GM12878 (cell line): ENCODE measurements around the gene NDC80. TPM values are rescaled to one million over a fixed set of nuclear protein-coding genes. Genes with fewer than 3 reads are reported as not detected.

ENCODE experiments used
- ATAC-seq: fragments of 200-7000 bp; cut with Tn5 transposase; 3 replicates; pipeline ENCODE4 v1.9.1; 2020; ENCODE audit warnings: mild to moderate bottlenecking, moderate library complexity
- BruUV-seq: library from RNA; stranded (reverse); fragments of 400-500 nt; replicated peaks from 2 replicates; lab custom pipeline; 2021; lab: Mats Ljungman, UMichigan
- CTCF ChIA-PET: fragments of 300-600 bp; sonication (Branson Sonifier 250); formaldehyde crosslinking; extraction: SDS; loops from one replicate; lab custom pipeline; 2021; ENCODE audit warnings: inconsistent platforms; lab: Yijun Ruan, JAX
- POLR2A ChIA-PET: fragments of 350-600 bp; formaldehyde crosslinking; extraction: SDS; loops from one replicate; lab custom pipeline; 2021; ENCODE audit warnings: inconsistent platforms; lab: Charles Lee
- RAD21 ChIA-PET: fragments of 300-600 bp; sonication (Branson Sonifier 250); formaldehyde crosslinking; loops from one replicate; lab custom pipeline; 2023; ENCODE audit warnings: antibody characterized with exemption; ENCODE audit not compliant: unreplicated experiment; lab: Charles Lee
- SMC1A ChIA-PET: fragments of 300-600 bp; sonication (Branson Sonifier 250); formaldehyde crosslinking; loops from one replicate; lab custom pipeline; 2023; ENCODE audit not compliant: unreplicated experiment, uncharacterized antibody; lab: Charles Lee
- DNase-seq: peaks from one replicate; pipeline ENCODE4 v3.0.0-alpha.2; 2011; ENCODE audit warnings: low read depth, low spot score
- FAIRE-seq: peaks from 3 replicates; lab custom pipeline; 2011; peaks lifted over from hg19 to GRCh38; lab: Jason Lieb, UNC
- H2AFZ ChIP-seq: 2 replicates; pipeline ENCODE4 v1.6.0; 2011; ENCODE audit warnings: low read depth, low read length, control low read depth; ENCODE audit not compliant: control insufficient read depth
- H3K27ac ChIP-seq: 2 replicates; pipeline ENCODE4 v1.5.1; 2011; ENCODE audit warnings: control low read depth; ENCODE audit not compliant: control insufficient read depth, insufficient read depth
- H3K27me3 ChIP-seq, 2 experiments: replicated peaks in 1 of 2; 2 replicates each; pipeline versions ENCODE4 v1.6.0 to v1.6.1; 2011; ENCODE audit warnings: low read length in 1 of 2; ENCODE audit not compliant: control insufficient read depth in 2 of 2, insufficient read depth in 2 of 2
- H3K36me3 ChIP-seq, 2 experiments: 2 replicates each; pipeline ENCODE4 v1.5.1; 2011; ENCODE audit warnings: low read length in 1 of 2; ENCODE audit not compliant: control insufficient read depth in 2 of 2, insufficient read depth in 2 of 2
- H3K4me1 ChIP-seq: 2 replicates; pipeline ENCODE4 v1.6.1; 2011; ENCODE audit warnings: mild to moderate bottlenecking, low read length, moderate library complexity, mixed read lengths; ENCODE audit not compliant: control insufficient read depth, insufficient read depth
- H3K4me2 ChIP-seq: 2 replicates; pipeline ENCODE4 v1.6.0; 2011; ENCODE audit warnings: control low read depth; ENCODE audit not compliant: control insufficient read depth, insufficient read depth
- H3K4me3 ChIP-seq: fragments of 200-600 bp; sonication (generic); 2 replicates; pipeline ENCODE4 v1.5.1; 2016
- H3K79me2 ChIP-seq: 2 replicates; pipeline ENCODE4 v1.6.0; 2011; ENCODE audit warnings: low read length; ENCODE audit not compliant: control insufficient read depth, insufficient read depth
- H3K9ac ChIP-seq: 2 replicates; pipeline ENCODE4 v1.8.0; 2011; ENCODE audit warnings: low read length, control low read depth, mixed read lengths; ENCODE audit not compliant: control insufficient read depth, insufficient read depth
- H3K9me3 ChIP-seq: replicated peaks from 3 replicates; pipeline ENCODE4 v1.5.1; 2011; ENCODE audit warnings: mild to moderate bottlenecking, low read length; ENCODE audit not compliant: control insufficient read depth, insufficient read depth
- H4K20me1 ChIP-seq: 2 replicates; pipeline ENCODE4 v1.6.0; 2011; ENCODE audit not compliant: control insufficient read depth, insufficient read depth
- ATF2 ChIP-seq: IDR thresholded peaks from 2 replicates; pipeline ENCODE4 v1.6.1; 2012; ENCODE audit warnings: low read length, inconsistent platforms
- BCL11A ChIP-seq: IDR thresholded peaks from 2 replicates; pipeline ENCODE4 v1.6.1; 2011; ENCODE audit warnings: low read depth, low read length
- CBX5 ChIP-seq: sonication (generic); IDR thresholded peaks from 2 replicates; pipeline ENCODE4 v1.6.1; 2016; ENCODE audit warnings: low read depth, moderate library complexity, mild to moderate bottlenecking, inconsistent platforms
- HDAC2 ChIP-seq: fragments of 200-600 bp; sonication (generic); IDR thresholded peaks from 2 replicates; pipeline ENCODE4 v1.6.1; 2017
- KLF5 ChIP-seq: fragments of 450-650 bp; IDR thresholded peaks from 2 replicates; pipeline ENCODE4 v1.6.1; 2014; ENCODE audit warnings: mild to moderate bottlenecking; ENCODE audit not compliant: partially characterized antibody
- MAX ChIP-seq: IDR thresholded peaks from 2 replicates; pipeline ENCODE4 v1.6.1; 2012; ENCODE audit warnings: low read depth, low read length, improper control_type of control experiment
- MTA3 ChIP-seq: IDR thresholded peaks from 2 replicates; pipeline ENCODE4 v1.6.1; 2012; ENCODE audit warnings: low read length, inconsistent platforms, borderline replicate concordance
- MYC ChIP-seq: IDR thresholded peaks from 2 replicates; pipeline ENCODE4 v1.6.1; 2011; ENCODE audit warnings: mild to moderate bottlenecking, low read length, moderate library complexity, inconsistent platforms; ENCODE audit not compliant: insufficient read depth, insufficient replicate concordance, insufficient read length, severe bottlenecking
- PAX8 ChIP-seq: fragments of 450-650 bp; IDR thresholded peaks from 2 replicates; pipeline ENCODE4 v1.6.1; 2017; ENCODE audit warnings: mild to moderate bottlenecking, moderate library complexity
- TCF3 ChIP-seq: IDR thresholded peaks from 2 replicates; pipeline ENCODE4 v1.6.1; 2012; ENCODE audit warnings: low read depth, mild to moderate bottlenecking, low read length, borderline replicate concordance; ENCODE audit not compliant: insufficient read depth
- WRNIP1 ChIP-seq: IDR thresholded peaks from 2 replicates; pipeline ENCODE4 v1.6.1; 2011; ENCODE audit warnings: low read depth, low read length, improper control_type of control experiment, borderline replicate concordance
- ZBED1 ChIP-seq: IDR thresholded peaks from 2 replicates; pipeline ENCODE4 v1.6.1; 2016; ENCODE audit warnings: borderline replicate concordance
- ZBTB11 ChIP-seq: fragments of 450-650 bp; formaldehyde crosslinking; IDR thresholded peaks from 2 replicates; pipeline ENCODE4 v1.5.0; 2022; ENCODE audit warnings: mild to moderate bottlenecking, missing genetic modification characterization
- ZBTB40 ChIP-seq: fragments of 450-650 bp; IDR thresholded peaks from 2 replicates; pipeline ENCODE4 v1.6.1; 2016; ENCODE audit warnings: mild to moderate bottlenecking, moderate library complexity, borderline replicate concordance
- WGBS: methylation state at CpG from one replicate; pipeline ENCODE4 v1.1.6; 2016; ENCODE audit warnings: low lambda C conversion rate; ENCODE audit not compliant: insufficient replicate concordance, insufficient coverage; ENCODE audit errors: missing lambda C conversion rate; 5-methylcytosine and 5-hydroxymethylcytosine counted together
- in situ Hi-C: fragments of 300-500 bp; cut with MboI; formaldehyde crosslinking; loops from 9 replicates; pipeline ENCODE4 v1.14.3; 2018; ENCODE audit warnings: mixed read lengths
- intact Hi-C: fragments of 100-400 bp; cut with micrococcal nuclease; formaldehyde crosslinking; loops from one replicate; pipeline ENCODE4 v1.14.2; 2022; ENCODE audit not compliant: unreplicated experiment
- polyA plus RNA-seq, 11 experiments: library from polyadenylated mRNA; depleted of rRNA in 4 of 11; unstranded in 6 of 11; stranded (reverse) in 5 of 11; fragments of >200 nt; fragmentation: Nextera tagmentation in 4 of 11; fragmentation: Illumina TruSeq in 1 of 11; extraction: Ambion mirVana in 4 of 11; extraction: Trizol in 1 of 11; gene quantifications; 1 replicate in 1 of 11; 2 replicates in 10 of 11; pipeline versions ENCODE4 v1.2.1 to v1.2.3, GENCODE V29; 2011 to 2016; ENCODE audit warnings: inconsistent platforms in 2 of 11, missing spikeins in 2 of 11, low read depth in 1 of 11
- total RNA-seq, 4 experiments: library from RNA; depleted of rRNA in 3 of 4; stranded (reverse); fragments of >200 nt in 3 of 4; fragmentation: Illumina TruSeq in 1 of 4; extraction: Trizol in 1 of 4; gene quantifications; 2 replicates each; pipeline versions ENCODE4 v1.2.1 to v1.2.3, GENCODE V29; 2013 to 2021

The NDC80 gene
- total and polyA plus RNA-seq, 10 of the 15 experiments (the other 5 are each of a cell fraction or from before 2014, with no cell fraction given): 36.5 to 80.8 (median 54.7) TPM

GRCh38 chr18:2573408-2573807 is 2.1 kb downstream of the NDC80 start:
- Histone ChIP-seq H4K20me1 (no peaks in the 10 kb centered on the region), H3K9me3 (no peaks in the 10 kb centered on the region), H2AFZ (peak overlapping the region; percentile 42), H3K4me3 (peak overlapping the region; percentile 82), H3K9ac (peak overlapping the region; percentile 97; the same call in 1 of the 2 replicates), H3K79me2 (peaks cover 71% of the 10 kb centered on the region), H3K36me3 (peaks cover 4 to 6% of the 10 kb centered on the region in 2 experiments), H3K27me3 (no peaks in the 10 kb centered on the region), H3K4me2 (peak overlapping the region; percentile 64), H3K27ac (0 out of 2 replicates have a peak overlapping the region, but pooled peaks have one; percentile 1), H3K4me1 (peaks cover 5% of the 10 kb centered on the region)
- in situ Hi-C loops (no loop called here), intact Hi-C loops (loop anchor here (2.0 to 5.0 kb wide), 2 partner anchors 81 to 674 kb away; partner anchors contain the start of genes MYL12A and SMCHD1)
- no TSS peak for BruUV-seq
- ChIA-PET CTCF (interaction anchor here (0.5 to 1.9 kb wide), 7 partner anchors 13 to 919 kb away, joined by 3 to 5 read pairs (median 3); no protein-coding TSS in a partner anchor), RAD21 (interaction anchor here (0.8 to 3.9 kb wide), 5 partner anchors 32 to 189 kb away, joined by 3 to 32 read pairs (median 4); partner anchors contain the start of gene SMCHD1), SMC1A (interaction anchor here (0.6 to 3.0 kb wide), 7 partner anchors 14 to 113 kb away, joined by 3 to 13 read pairs (median 6); no protein-coding TSS in a partner anchor), POLR2A (interaction anchor here (0.8 kb wide), 2 partner anchors 13 to 83 kb away, joined by 4 to 5 read pairs; no protein-coding TSS in a partner anchor)
- ATAC-seq (no peak), DNase-seq (no peak), FAIRE-seq (no peak)
- 16% methylated on average over 2 of the region's 2 CpGs for WGBS
- TF ChIP-seq ZBED1: no peak
- no peak for TF ChIP-seq ATF2
- TF ChIP-seq MAX: no peak
- TF ChIP-seq TCF3: no peak
- no peak for TF ChIP-seq MYC
- TF ChIP-seq HDAC2: no peak
- no peak for TF ChIP-seq PAX8
- TF ChIP-seq ZBTB40: no peak
- no peak for TF ChIP-seq CBX5
- TF ChIP-seq MTA3: no peak
- no peak for TF ChIP-seq KLF5
- no peak for TF ChIP-seq WRNIP1
- TF ChIP-seq ZBTB11 (CRISPR knock-in tag): no peak
- TF ChIP-seq BCL11A: no peak
